ENCODE results near the gene TRPM2.

DNA sequence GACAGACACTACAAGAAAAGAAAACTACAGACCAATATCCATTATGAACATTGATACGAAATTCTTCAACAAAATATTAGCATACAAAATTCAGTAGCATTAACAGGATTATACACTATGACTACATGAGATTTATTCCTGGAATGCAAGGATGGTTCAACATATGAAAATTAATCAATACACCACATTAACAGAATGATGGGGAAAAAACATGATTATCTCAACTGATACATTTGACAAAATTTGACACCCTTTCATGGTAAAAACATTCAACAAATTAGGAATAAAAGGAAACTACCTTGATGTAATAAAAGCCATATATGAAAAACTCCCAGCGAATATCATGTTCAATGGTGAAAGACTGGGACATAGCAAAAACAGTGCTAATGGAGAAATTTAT, 31.5 kb downstream of the TRPM2 start:
- TF ChIP-seq, protein P1, sequence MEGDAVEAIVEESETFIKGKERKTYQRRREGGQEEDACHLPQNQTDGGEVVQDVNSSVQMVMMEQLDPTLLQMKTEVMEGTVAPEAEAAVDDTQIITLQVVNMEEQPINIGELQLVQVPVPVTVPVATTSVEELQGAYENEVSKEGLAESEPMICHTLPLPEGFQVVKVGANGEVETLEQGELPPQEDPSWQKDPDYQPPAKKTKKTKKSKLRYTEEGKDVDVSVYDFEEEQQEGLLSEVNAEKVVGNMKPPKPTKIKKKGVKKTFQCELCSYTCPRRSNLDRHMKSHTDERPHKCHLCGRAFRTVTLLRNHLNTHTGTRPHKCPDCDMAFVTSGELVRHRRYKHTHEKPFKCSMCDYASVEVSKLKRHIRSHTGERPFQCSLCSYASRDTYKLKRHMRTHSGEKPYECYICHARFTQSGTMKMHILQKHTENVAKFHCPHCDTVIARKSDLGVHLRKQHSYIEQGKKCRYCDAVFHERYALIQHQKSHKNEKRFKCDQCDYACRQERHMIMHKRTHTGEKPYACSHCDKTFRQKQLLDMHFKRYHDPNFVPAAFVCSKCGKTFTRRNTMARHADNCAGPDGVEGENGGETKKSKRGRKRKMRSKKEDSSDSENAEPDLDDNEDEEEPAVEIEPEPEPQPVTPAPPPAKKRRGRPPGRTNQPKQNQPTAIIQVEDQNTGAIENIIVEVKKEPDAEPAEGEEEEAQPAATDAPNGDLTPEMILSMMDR (IDR thresholded peaks at IDR 0.05; ENCODE audit: borderline replicate concordance, extremely low read depth, low read length, poor library complexity, severe bottlenecking): no peak
- no peak for TF ChIP-seq EZH2 (IDR thresholded peaks at IDR 0.05; ENCODE audit: borderline replicate concordance, low read depth, low read length, severe bottlenecking)

All from DND-41 (cell line).